Gastroesophageal sphincter (tissue), 4 donors: Measurements from ENCODE around the gene WSCD2. TPM values are rescaled to one million over a fixed set of nuclear protein-coding genes. Genes with fewer than 3 reads are reported as not detected.

Experiments used
- ATAC-seq: fragments of 150-250 bp; one replicate; pipeline ENCODE4 v1.9.1; 2016; ENCODE audit warnings: mild to moderate bottlenecking, moderate library complexity
- H3K27ac ChIP-seq, 4 donors: fragments of 200-600 bp; sonication (generic) in 3 of 4; 1 replicate in 3 of 4; 2 replicates in 1 of 4; pipeline ENCODE4 v1.5.1; 2016 to 2019
- H3K27me3 ChIP-seq: fragments of 200-600 bp; sonication (generic); one replicate; pipeline ENCODE4 v1.5.1; 2019
- H3K36me3 ChIP-seq, 2 donors: fragments of 200-600 bp; sonication (generic); one replicate each; pipeline ENCODE4 v1.5.1; 2019; ENCODE audit warnings: control low read depth in 1 of 2
- H3K4me1 ChIP-seq, 3 donors: fragments of 200-600 bp; sonication (generic); 1 replicate in 2 of 3; 2 replicates in 1 of 3; pipeline ENCODE4 v1.5.1; 2016 to 2019; ENCODE audit warnings: control low read depth in 2 of 3
- H3K4me3 ChIP-seq, 2 donors: fragments of 200-600 bp; sonication (generic); one replicate each; pipeline ENCODE4 v1.5.1; 2019; ENCODE audit warnings: mild to moderate bottlenecking in 1 of 2, moderate library complexity in 1 of 2
- H3K9me3 ChIP-seq, 3 donors: fragments of 200-600 bp; sonication (generic); one replicate each; pipeline ENCODE4 v1.5.1; 2017 to 2019; ENCODE audit warnings: control low read depth in 2 of 3
- CTCF ChIP-seq, 4 experiments: fragments of 200-600 bp in 2 of 4; fragments of 450-650 bp in 2 of 4; sonication (generic) in 1 of 4; IDR thresholded peaks; one replicate each; pipeline ENCODE4 v1.5.1; 2017 to 2019; ENCODE audit warnings: antibody characterized with exemption in 4 of 4, mild to moderate bottlenecking in 2 of 4, moderate library complexity in 2 of 4
- EP300 ChIP-seq: sonication (generic); formaldehyde crosslinking; IDR thresholded peaks from one replicate; pipeline ENCODE4 v1.6.1; 2017; ENCODE audit warnings: antibody characterized with exemption, mild to moderate bottlenecking
- POLR2A ChIP-seq, 2 donors: fragments of 450-650 bp; IDR thresholded peaks; one replicate each; pipeline ENCODE4 v1.6.1; 2017; ENCODE audit warnings: antibody characterized with exemption in 2 of 2, mild to moderate bottlenecking in 2 of 2, moderate library complexity in 1 of 2
- POLR2AphosphoS5 ChIP-seq: sonication (generic); formaldehyde crosslinking; IDR thresholded peaks from one replicate; pipeline ENCODE4 v1.6.1; 2017; ENCODE audit warnings: antibody characterized with exemption
- WGBS, 2 donors: methylation state at CpG; one replicate each; pipeline ENCODE4 v1.1.5; 2018; ENCODE audit warnings: low coverage in 1 of 2; 5-methylcytosine and 5-hydroxymethylcytosine counted together
- total RNA-seq, 4 donors: library from RNA; depleted of rRNA; stranded (reverse); fragments of >200 nt; gene quantifications; one replicate each; pipeline ENCODE4 v1.1.0, GENCODE V29; 2016

Gene WSCD2
- total RNA-seq, 4 donors from 2014 or later = 5.0 to 86.1 (median 31.6) TPM

DNA sequence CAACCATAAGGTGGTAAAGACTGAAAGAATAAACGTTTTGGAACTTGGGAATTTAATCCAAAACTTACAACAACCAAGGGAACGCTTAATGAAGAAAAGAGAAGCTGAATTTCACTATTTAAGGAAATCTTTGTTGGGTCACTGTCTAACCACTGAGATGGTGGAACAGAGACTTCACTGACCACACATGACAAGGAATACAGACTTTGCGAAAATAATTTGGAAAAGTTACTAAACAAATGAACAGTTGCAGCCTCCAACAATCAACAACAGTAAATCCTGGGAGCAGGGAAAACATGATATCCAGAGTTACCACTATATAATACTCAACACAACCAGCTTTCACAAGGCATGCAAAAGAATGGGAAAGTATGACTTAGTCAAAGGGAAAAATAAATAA, 131.0 kb downstream of the WSCD2 start:
- no peak for ATAC-seq
- no peak for TF ChIP-seq CTCF (IDR thresholded peaks at IDR 0.05)
- H3K9me3 ChIP-seq = peaks cover 0 to 31% (median 0%) of the 10 kb centered on the region in 3 donors
- peaks cover 0 to 2% (median 0%) of the 10 kb centered on the region in 3 donors for H3K4me1 ChIP-seq
- no peaks in the 10 kb centered on the region for H3K36me3 ChIP-seq
- WGBS, 2 donors = 59 to 63% methylated on average over 3 of the region's 3 CpGs
- H3K4me3 ChIP-seq = no peak overlapping the region
- no peak overlapping the region for H3K27ac ChIP-seq
- H3K27me3 ChIP-seq = peaks cover 55% of the 10 kb centered on the region

GRCh38 chr12:108260969-108261368, 131.9 kb downstream of the WSCD2 start:
- Histone ChIP-seq H3K27ac (no peak overlapping the region), H3K4me1 (no peaks in the 10 kb centered on the region), H3K9me3 (peaks cover 0 to 31% (median 0%) of the 10 kb centered on the region in 3 donors), H3K4me3 (no peak overlapping the region), H3K36me3 (no peaks in the 10 kb centered on the region), H3K27me3 (peaks cover 56% of the 10 kb centered on the region)
- no peak for ATAC-seq
- TF ChIP-seq POLR2AphosphoS5 (no peak), CTCF (IDR thresholded peaks at IDR 0.05) (no peak), POLR2A (IDR thresholded peaks at IDR 0.05) (no peak), EP300 (no peak)

GRCh38 chr12:108265505-108265904, 136.4 kb downstream of the WSCD2 start:
- H3K27me3 ChIP-seq = peaks cover 25% of the 10 kb centered on the region
- H3K36me3 ChIP-seq = no peaks in the 10 kb centered on the region
- no peak overlapping the region for H3K4me3 ChIP-seq
- 79 to 92% methylated on average over 1 of the region's 1 CpG for WGBS, 2 donors
- ATAC-seq = no peak
- H3K9me3 ChIP-seq = peaks cover 0 to 21% (median 0%) of the 10 kb centered on the region in 3 donors
- H3K27ac ChIP-seq = no peak overlapping the region
- H3K4me1 ChIP-seq = no peaks in the 10 kb centered on the region
- TF ChIP-seq POLR2A (IDR thresholded peaks at IDR 0.05) = no peak
- TF ChIP-seq CTCF (IDR thresholded peaks at IDR 0.05) = no peak
- TF ChIP-seq EP300 = no peak
- TF ChIP-seq POLR2AphosphoS5 = no peak

DNA sequence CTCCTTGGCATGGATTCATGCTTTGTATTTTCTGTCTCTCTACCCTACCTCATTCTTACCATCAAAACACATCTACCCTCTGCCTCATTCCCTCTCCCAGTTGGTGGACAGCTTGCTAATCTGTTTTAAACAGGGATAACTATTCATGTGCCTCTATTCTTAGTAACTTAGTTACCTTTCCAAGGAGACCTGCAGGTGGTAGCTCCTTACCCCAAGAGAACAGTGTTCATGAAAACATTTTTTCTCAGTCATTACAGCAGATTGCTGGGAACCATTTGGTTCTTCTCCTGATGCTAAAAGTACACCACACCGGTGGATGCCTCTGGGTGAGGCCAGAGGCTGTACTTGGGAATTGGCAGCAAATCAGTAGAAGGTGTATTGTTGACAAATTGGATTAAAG, 137.0 kb downstream of the WSCD2 start:
- H3K27me3 ChIP-seq = peaks cover 25% of the 10 kb centered on the region
- no peak overlapping the region for H3K27ac ChIP-seq
- peaks cover 0 to 15% (median 0%) of the 10 kb centered on the region in 3 donors for H3K9me3 ChIP-seq
- H3K4me1 ChIP-seq = no peaks in the 10 kb centered on the region
- no peak for ATAC-seq
- H3K4me3 ChIP-seq = no peak overlapping the region
- no peaks in the 10 kb centered on the region for H3K36me3 ChIP-seq
- no CpG with 5 or more reads among the region's 1 CpG for WGBS, 2 donors
- no peak for TF ChIP-seq CTCF (IDR thresholded peaks at IDR 0.05)
- TF ChIP-seq POLR2A (IDR thresholded peaks at IDR 0.05) = no peak
- no peak for TF ChIP-seq POLR2AphosphoS5
- no peak for TF ChIP-seq EP300

GRCh38 chr12:108267450-108267849, 138.4 kb downstream of the WSCD2 start:
- no peaks in the 10 kb centered on the region for H3K36me3 ChIP-seq
- peaks cover 0 to 5% (median 0%) of the 10 kb centered on the region in 3 donors for H3K9me3 ChIP-seq
- TF ChIP-seq EP300 (no peak), POLR2AphosphoS5 (no peak), POLR2A (IDR thresholded peaks at IDR 0.05) (no peak), CTCF (IDR thresholded peaks at IDR 0.05) (no peak)
- no peak for ATAC-seq
- WGBS, 2 donors = 56 to 65% methylated on average over 4 of the region's 4 CpGs
- peaks cover 25% of the 10 kb centered on the region for H3K27me3 ChIP-seq
- no peak overlapping the region for H3K27ac ChIP-seq
- H3K4me3 ChIP-seq = no peak overlapping the region
- H3K4me1 ChIP-seq = no peaks in the 10 kb centered on the region
